ENCODE measurements around the gene FTO. TPM values are rescaled to one million over a fixed set of nuclear protein-coding genes. Genes with fewer than 3 reads are reported as not detected.

The FTO gene
- total RNA-seq, 1 donor from 2014 or later = 110 TPM

- no peak overlapping the region for H2AFZ ChIP-seq (replicated peaks)
- no peaks in the 10 kb centered on the region for H3K27me3 Mint-ChIP-seq (ENCODE audit: insufficient read depth, low read depth)
- H3K27ac Mint-ChIP-seq = no peak overlapping the region
- no peak overlapping the region for H3K9ac ChIP-seq
- no peak for TF ChIP-seq EZH2 (IDR thresholded peaks at IDR 0.05)
- DNase-seq (ENCODE audit: low spot score) = no peak
- H3K79me2 ChIP-seq (ENCODE audit: low read depth) = no peaks in the 10 kb centered on the region
- H3K4me2 ChIP-seq = no peak overlapping the region
- no peaks in the 10 kb centered on the region for H3K27me3 ChIP-seq
- H3K9me3 Mint-ChIP-seq = no peaks in the 10 kb centered on the region
- H3F3A ChIP-seq (ENCODE audit: low read depth) = no peaks in the 10 kb centered on the region
- no peaks in the 10 kb centered on the region for H3K4me1 ChIP-seq
- H3K4me1 Mint-ChIP-seq = peaks cover 7% of the 10 kb centered on the region
- no peak overlapping the region for H3K4me3 ChIP-seq
- no peak overlapping the region for H3K4me3 Mint-ChIP-seq
- H4K20me1 ChIP-seq (ENCODE audit: low read depth) = no peaks in the 10 kb centered on the region
- no peaks in the 10 kb centered on the region for H3K9me3 ChIP-seq (ENCODE audit: low read depth)
- H3K36me3 ChIP-seq = no peaks in the 10 kb centered on the region
- no peaks in the 10 kb centered on the region for H3K36me3 Mint-ChIP-seq
- H3K27ac ChIP-seq = no peak overlapping the region
Measured at GRCh38 chr16:54080524-54081008, 376.6 kb downstream of the FTO start.

GRCh38 chr16:54086791-54087190, 382.8 kb downstream of the FTO start:
- H3K4me3 ChIP-seq = no peak overlapping the region
- H3K9ac ChIP-seq = no peak overlapping the region
- H3K4me1 ChIP-seq = peaks cover 11% of the 10 kb centered on the region
- Mint-ChIP-seq H3K27ac (no peak overlapping the region), H3K36me3 (no peaks in the 10 kb centered on the region), H3K4me1 (no peaks in the 10 kb centered on the region), H3K4me3 (no peak overlapping the region), H3K27me3 (ENCODE audit: insufficient read depth, low read depth) (no peaks in the 10 kb centered on the region), H3K9me3 (no peaks in the 10 kb centered on the region)
- no peak overlapping the region for H2AFZ ChIP-seq (replicated peaks)
- H3K27ac ChIP-seq = no peak overlapping the region
- no peaks in the 10 kb centered on the region for H3K79me2 ChIP-seq (ENCODE audit: low read depth)
- no peaks in the 10 kb centered on the region for H3K27me3 ChIP-seq
- DNase-seq (ENCODE audit: low spot score) = no peak
- H3K36me3 ChIP-seq = no peaks in the 10 kb centered on the region
- no peaks in the 10 kb centered on the region for H3F3A ChIP-seq (ENCODE audit: low read depth)
- H3K4me2 ChIP-seq = no peak overlapping the region
- TF ChIP-seq EZH2 (IDR thresholded peaks at IDR 0.05) (no peak), EZH2phosphoT487 (IDR thresholded peaks at IDR 0.05) (no peak)
- TF ChIP-seq, protein P1, sequence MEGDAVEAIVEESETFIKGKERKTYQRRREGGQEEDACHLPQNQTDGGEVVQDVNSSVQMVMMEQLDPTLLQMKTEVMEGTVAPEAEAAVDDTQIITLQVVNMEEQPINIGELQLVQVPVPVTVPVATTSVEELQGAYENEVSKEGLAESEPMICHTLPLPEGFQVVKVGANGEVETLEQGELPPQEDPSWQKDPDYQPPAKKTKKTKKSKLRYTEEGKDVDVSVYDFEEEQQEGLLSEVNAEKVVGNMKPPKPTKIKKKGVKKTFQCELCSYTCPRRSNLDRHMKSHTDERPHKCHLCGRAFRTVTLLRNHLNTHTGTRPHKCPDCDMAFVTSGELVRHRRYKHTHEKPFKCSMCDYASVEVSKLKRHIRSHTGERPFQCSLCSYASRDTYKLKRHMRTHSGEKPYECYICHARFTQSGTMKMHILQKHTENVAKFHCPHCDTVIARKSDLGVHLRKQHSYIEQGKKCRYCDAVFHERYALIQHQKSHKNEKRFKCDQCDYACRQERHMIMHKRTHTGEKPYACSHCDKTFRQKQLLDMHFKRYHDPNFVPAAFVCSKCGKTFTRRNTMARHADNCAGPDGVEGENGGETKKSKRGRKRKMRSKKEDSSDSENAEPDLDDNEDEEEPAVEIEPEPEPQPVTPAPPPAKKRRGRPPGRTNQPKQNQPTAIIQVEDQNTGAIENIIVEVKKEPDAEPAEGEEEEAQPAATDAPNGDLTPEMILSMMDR (IDR thresholded peaks at IDR 0.05) = no peak
- no peaks in the 10 kb centered on the region for H3K9me3 ChIP-seq (ENCODE audit: low read depth)
- no peaks in the 10 kb centered on the region for H4K20me1 ChIP-seq (ENCODE audit: low read depth)

DNA sequence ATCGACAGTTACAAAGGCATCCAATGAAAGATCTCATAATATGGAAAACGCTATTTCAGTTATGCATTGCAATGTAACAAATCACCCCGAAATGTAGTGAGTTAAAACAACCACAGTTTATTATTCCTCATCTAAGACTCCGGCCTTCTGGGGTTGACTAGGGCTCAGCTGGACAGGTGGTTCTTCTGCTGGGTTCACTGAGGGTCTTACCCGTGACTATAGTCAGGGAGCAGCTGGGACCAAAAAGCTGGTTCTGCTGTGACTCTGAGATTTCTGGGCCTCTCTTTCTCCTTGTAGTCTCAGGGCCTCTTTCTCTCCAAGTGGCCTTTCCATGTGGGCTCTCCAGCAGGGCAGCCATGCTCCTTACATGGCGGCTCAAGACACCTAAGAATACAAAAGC, 386.6 kb downstream of the FTO start:
- TF ChIP-seq EZH2 (IDR thresholded peaks at IDR 0.05) (no peak), EZH2phosphoT487 (IDR thresholded peaks at IDR 0.05) (no peak)
- TF ChIP-seq, protein P1 (IDR thresholded peaks at IDR 0.05) = no peak
- H2AFZ ChIP-seq (replicated peaks) = no peak overlapping the region
- no peak for DNase-seq (ENCODE audit: low spot score)
- H3K79me2 ChIP-seq (ENCODE audit: low read depth) = no peaks in the 10 kb centered on the region
- H3K9me3 ChIP-seq (ENCODE audit: low read depth) = no peaks in the 10 kb centered on the region
- Mint-ChIP-seq H3K36me3 (peaks cover 3% of the 10 kb centered on the region), H3K27me3 (ENCODE audit: insufficient read depth, low read depth) (peaks cover 2% of the 10 kb centered on the region), H3K27ac (no peak overlapping the region), H3K4me3 (no peak overlapping the region), H3K4me1 (peaks cover 16% of the 10 kb centered on the region), H3K9me3 (no peaks in the 10 kb centered on the region)
- no peak overlapping the region for H3K4me3 ChIP-seq
- peaks cover 11% of the 10 kb centered on the region for H3K4me1 ChIP-seq
- no peak overlapping the region for H3K27ac ChIP-seq
- H4K20me1 ChIP-seq (ENCODE audit: low read depth) = no peaks in the 10 kb centered on the region
- no peaks in the 10 kb centered on the region for H3K27me3 ChIP-seq
- H3F3A ChIP-seq (ENCODE audit: low read depth) = no peaks in the 10 kb centered on the region
- no peak overlapping the region for H3K9ac ChIP-seq
- no peak overlapping the region for H3K4me2 ChIP-seq
- no peaks in the 10 kb centered on the region for H3K36me3 ChIP-seq

GRCh38 chr16:54093281-54093680, 389.3 kb downstream of the FTO start:
- Histone ChIP-seq H3K4me1 (no peaks in the 10 kb centered on the region), H3K4me2 (no peak overlapping the region), H3K4me3 (no peak overlapping the region), H3K36me3 (no peaks in the 10 kb centered on the region), H3K9ac (no peak overlapping the region), H3K9me3 (ENCODE audit: low read depth) (no peaks in the 10 kb centered on the region), H3K27me3 (no peaks in the 10 kb centered on the region), H3K79me2 (ENCODE audit: low read depth) (no peaks in the 10 kb centered on the region), H3K27ac (no peak overlapping the region), H3F3A (ENCODE audit: low read depth) (no peaks in the 10 kb centered on the region), H2AFZ (replicated peaks) (no peak overlapping the region), H4K20me1 (ENCODE audit: low read depth) (no peaks in the 10 kb centered on the region)
- peaks cover 2% of the 10 kb centered on the region for H3K27me3 Mint-ChIP-seq (ENCODE audit: insufficient read depth, low read depth)
- TF ChIP-seq EZH2phosphoT487 (IDR thresholded peaks at IDR 0.05) (no peak), EZH2 (IDR thresholded peaks at IDR 0.05) (no peak)
- no peak overlapping the region for H3K4me3 Mint-ChIP-seq
- H3K9me3 Mint-ChIP-seq = no peaks in the 10 kb centered on the region
- H3K27ac Mint-ChIP-seq = no peak overlapping the region
- peaks cover 16% of the 10 kb centered on the region for H3K4me1 Mint-ChIP-seq
- no peak for DNase-seq (ENCODE audit: low spot score)
- H3K36me3 Mint-ChIP-seq = peaks cover 3% of the 10 kb centered on the region
